Panc1 (cell line): ENCODE results near the gene HSD17B14.

Experiments
- POLR2AphosphoS5 ChIP-seq: IDR thresholded peaks from 2 replicates; pipeline ENCODE4 v1.6.1; 2012; ENCODE audit warnings: mild to moderate bottlenecking, low read depth, low read length, moderate library complexity
- TF ChIP-seq, protein P1 (sequence below): fragments of 450-650 bp; IDR thresholded peaks from 2 replicates; pipeline ENCODE4 v1.5.1; 2017; ENCODE audit warnings: mild to moderate bottlenecking

DNA sequence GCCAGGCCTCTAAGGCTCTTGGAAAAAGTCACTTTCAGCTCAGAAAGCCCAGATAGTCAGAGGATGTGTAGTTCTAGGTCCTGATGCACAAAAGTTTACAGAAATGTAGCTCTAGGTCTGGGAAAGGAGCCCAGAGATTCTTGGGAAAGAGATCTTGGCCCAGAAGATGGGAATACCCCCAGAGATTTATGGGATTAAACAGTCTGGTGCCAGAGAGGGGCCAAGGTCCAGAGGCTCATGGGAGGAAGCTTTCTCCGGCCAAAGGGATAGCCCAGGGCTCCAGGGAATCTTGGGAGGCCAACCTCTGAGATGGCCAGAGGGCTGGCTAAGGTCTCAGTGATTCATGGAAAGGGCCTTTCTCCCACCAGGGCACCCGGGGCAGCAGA is 40.6 kb downstream of the HSD17B14 start:
- TF ChIP-seq, protein P1, sequence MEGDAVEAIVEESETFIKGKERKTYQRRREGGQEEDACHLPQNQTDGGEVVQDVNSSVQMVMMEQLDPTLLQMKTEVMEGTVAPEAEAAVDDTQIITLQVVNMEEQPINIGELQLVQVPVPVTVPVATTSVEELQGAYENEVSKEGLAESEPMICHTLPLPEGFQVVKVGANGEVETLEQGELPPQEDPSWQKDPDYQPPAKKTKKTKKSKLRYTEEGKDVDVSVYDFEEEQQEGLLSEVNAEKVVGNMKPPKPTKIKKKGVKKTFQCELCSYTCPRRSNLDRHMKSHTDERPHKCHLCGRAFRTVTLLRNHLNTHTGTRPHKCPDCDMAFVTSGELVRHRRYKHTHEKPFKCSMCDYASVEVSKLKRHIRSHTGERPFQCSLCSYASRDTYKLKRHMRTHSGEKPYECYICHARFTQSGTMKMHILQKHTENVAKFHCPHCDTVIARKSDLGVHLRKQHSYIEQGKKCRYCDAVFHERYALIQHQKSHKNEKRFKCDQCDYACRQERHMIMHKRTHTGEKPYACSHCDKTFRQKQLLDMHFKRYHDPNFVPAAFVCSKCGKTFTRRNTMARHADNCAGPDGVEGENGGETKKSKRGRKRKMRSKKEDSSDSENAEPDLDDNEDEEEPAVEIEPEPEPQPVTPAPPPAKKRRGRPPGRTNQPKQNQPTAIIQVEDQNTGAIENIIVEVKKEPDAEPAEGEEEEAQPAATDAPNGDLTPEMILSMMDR: no peak
- TF ChIP-seq POLR2AphosphoS5: no peak
